Caco-2 (cell line): ENCODE measurements around the gene LRMDA. TPM values are rescaled to one million over a fixed set of nuclear protein-coding genes. Genes with fewer than 3 reads are reported as not detected.

ENCODE experiments used
- BruUV-seq: library from RNA; stranded (reverse); fragments of 400-500 nt; replicated peaks from 2 replicates; lab custom pipeline; 2021; lab: Mats Ljungman, UMichigan
- CTCF ChIA-PET: fragments of 300-600 bp; sonication (Branson Sonifier 250); formaldehyde crosslinking; loops from one replicate; lab custom pipeline; 2022; ENCODE audit warnings: antibody characterized with exemption; lab: Charles Lee
- POLR2A ChIA-PET: fragments of 300-600 bp; sonication (Branson Sonifier 250); formaldehyde crosslinking; loops from one replicate; lab custom pipeline; 2022; ENCODE audit warnings: antibody characterized with exemption; lab: Charles Lee
- DNase-seq, 2 experiments: peaks; one replicate each; pipeline versions ENCODE4 v3.0.0 to v3.0.0-alpha.2; 2020 to 2022
- H3K27me3 ChIP-seq: replicated peaks from 2 replicates; pipeline ENCODE4 v1.6.0; 2011; ENCODE audit warnings: low read length; ENCODE audit not compliant: control insufficient read depth, insufficient read depth
- H3K36me3 ChIP-seq: 2 replicates; pipeline ENCODE4 v1.5.1; 2011; ENCODE audit warnings: low read length; ENCODE audit not compliant: control insufficient read depth, insufficient read depth
- H3K4me1 ChIP-seq: fragments of 250-450 bp; sonication (Bioruptor Pico); 2 replicates; pipeline ENCODE4 v1.5.1; 2020; ENCODE audit warnings: mild to moderate bottlenecking
- H3K4me3 ChIP-seq: 2 replicates; pipeline ENCODE4 v1.5.1; 2011; ENCODE audit warnings: low read depth, mild to moderate bottlenecking, control low read depth, low read length
- H3K9me3 ChIP-seq: fragments of 250-450 bp; sonication (Bioruptor Pico); 2 replicates; pipeline ENCODE4 v1.5.1; 2020; ENCODE audit warnings: mild to moderate bottlenecking, moderate library complexity
- H3K27ac Mint-ChIP-seq: one replicate; pipeline ENCODE4 v1.8.0; 2022; ENCODE audit warnings: mixed read lengths; ENCODE audit not compliant: unreplicated experiment
- H3K27me3 Mint-ChIP-seq: one replicate; pipeline ENCODE4 v1.8.0; 2022; ENCODE audit warnings: mixed read lengths; ENCODE audit not compliant: insufficient read depth, unreplicated experiment
- H3K36me3 Mint-ChIP-seq: one replicate; pipeline ENCODE4 v1.8.0; 2022; ENCODE audit warnings: mild to moderate bottlenecking, mixed read lengths; ENCODE audit not compliant: insufficient read depth, unreplicated experiment
- H3K4me1 Mint-ChIP-seq: one replicate; pipeline ENCODE4 v1.8.0; 2022; ENCODE audit warnings: low read depth, mixed read lengths; ENCODE audit not compliant: unreplicated experiment
- H3K4me3 Mint-ChIP-seq: one replicate; pipeline ENCODE4 v1.8.0; 2022; ENCODE audit warnings: mild to moderate bottlenecking, moderate library complexity, mixed read lengths; ENCODE audit not compliant: unreplicated experiment
- H3K9me3 Mint-ChIP-seq: one replicate; pipeline ENCODE4 v1.8.0; 2022; ENCODE audit warnings: mixed read lengths; ENCODE audit not compliant: unreplicated experiment
- intact Hi-C: fragments of 100-400 bp; cut with micrococcal nuclease; formaldehyde crosslinking; loops from one replicate; pipeline ENCODE4 v1.10.0; 2022; ENCODE audit not compliant: unreplicated experiment
- total RNA-seq: library from RNA; stranded (reverse); gene quantifications from 2 replicates; pipeline ENCODE4 v1.2.3, GENCODE V29; 2022
- TF ChIP-seq, protein P1 (sequence below), 2 experiments: fragments of 200-600 bp in 1 of 2; IDR thresholded peaks; 1 replicate in 1 of 2; 2 replicates in 1 of 2; pipeline versions ENCODE4 v1.5.1 to v1.8.0; 2011 to 2022; ENCODE audit warnings: antibody characterized with exemption in 1 of 2, control low read depth in 1 of 2, inconsistent platforms in 1 of 2, low read depth in 1 of 2, low read length in 1 of 2, mild to moderate bottlenecking in 1 of 2, moderate library complexity in 1 of 2; ENCODE audit not compliant: insufficient read depth in 1 of 2, severe bottlenecking in 1 of 2, unreplicated experiment in 1 of 2

The LRMDA gene
- total RNA-seq, 1 experiment from 2014 or later: 18.5 TPM

DNA sequence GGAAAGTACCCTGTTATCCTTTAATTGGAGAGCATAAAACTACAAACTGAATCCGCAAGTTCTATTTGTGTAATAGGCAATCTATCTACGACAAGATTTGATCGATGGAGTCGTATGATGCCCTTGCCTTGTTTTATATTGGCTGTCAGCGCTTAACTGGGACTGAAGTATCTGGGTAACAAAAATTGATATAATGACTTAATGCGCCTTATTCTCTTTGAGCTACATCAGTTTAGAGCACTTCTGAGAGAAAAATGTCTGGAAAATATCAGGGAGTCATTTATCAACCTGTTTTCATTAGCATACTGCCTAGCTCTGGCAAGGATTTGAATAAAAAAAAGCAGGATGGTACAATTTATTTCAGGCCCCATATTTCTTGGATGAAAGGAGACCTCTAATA lies 262.1 kb downstream of the LRMDA start:
- Histone ChIP-seq H3K4me3 (no peak overlapping the region), H3K4me1 (no peaks in the 10 kb centered on the region), H3K9me3 (no peaks in the 10 kb centered on the region), H3K27me3 (no peaks in the 10 kb centered on the region), H3K36me3 (no peaks in the 10 kb centered on the region)
- Mint-ChIP-seq H3K4me3 (no peak overlapping the region), H3K27me3 (no peaks in the 10 kb centered on the region), H3K36me3 (no peaks in the 10 kb centered on the region), H3K9me3 (no peaks in the 10 kb centered on the region), H3K27ac (no peak overlapping the region), H3K4me1 (no peaks in the 10 kb centered on the region)
- BruUV-seq: no TSS peak
- CTCF ChIA-PET: no interaction called here
- POLR2A ChIA-PET: no interaction called here
- intact Hi-C loops: no loop called here
- DNase-seq: no peak
- TF ChIP-seq, protein P1, sequence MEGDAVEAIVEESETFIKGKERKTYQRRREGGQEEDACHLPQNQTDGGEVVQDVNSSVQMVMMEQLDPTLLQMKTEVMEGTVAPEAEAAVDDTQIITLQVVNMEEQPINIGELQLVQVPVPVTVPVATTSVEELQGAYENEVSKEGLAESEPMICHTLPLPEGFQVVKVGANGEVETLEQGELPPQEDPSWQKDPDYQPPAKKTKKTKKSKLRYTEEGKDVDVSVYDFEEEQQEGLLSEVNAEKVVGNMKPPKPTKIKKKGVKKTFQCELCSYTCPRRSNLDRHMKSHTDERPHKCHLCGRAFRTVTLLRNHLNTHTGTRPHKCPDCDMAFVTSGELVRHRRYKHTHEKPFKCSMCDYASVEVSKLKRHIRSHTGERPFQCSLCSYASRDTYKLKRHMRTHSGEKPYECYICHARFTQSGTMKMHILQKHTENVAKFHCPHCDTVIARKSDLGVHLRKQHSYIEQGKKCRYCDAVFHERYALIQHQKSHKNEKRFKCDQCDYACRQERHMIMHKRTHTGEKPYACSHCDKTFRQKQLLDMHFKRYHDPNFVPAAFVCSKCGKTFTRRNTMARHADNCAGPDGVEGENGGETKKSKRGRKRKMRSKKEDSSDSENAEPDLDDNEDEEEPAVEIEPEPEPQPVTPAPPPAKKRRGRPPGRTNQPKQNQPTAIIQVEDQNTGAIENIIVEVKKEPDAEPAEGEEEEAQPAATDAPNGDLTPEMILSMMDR (IDR thresholded peaks at IDR 0.05; ENCODE audit: insufficient read depth in 1 of 2, low read depth in 1 of 2, low read length in 1 of 2, severe bottlenecking in 1 of 2, unreplicated experiment in 1 of 2): no peak

DNA sequence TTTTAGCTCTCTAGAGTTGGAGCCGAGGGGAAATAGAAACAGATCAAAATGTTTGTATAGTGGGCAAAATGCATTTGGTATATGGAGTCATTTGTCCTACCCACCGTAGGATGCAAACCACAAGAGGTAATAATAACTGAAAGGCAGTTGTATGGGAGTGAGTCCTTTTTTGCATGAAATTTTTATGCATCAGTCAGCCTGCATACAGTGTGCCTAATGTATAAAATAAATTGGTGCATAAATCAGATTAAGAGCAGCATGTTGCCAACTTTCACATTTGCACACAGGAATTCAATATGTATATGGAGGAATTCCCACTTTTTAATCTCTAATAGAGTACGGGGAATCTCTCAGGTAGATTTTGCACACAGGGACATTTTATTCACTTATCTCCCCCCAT lies 262.8 kb downstream of the LRMDA start:
- no peaks in the 10 kb centered on the region for H3K4me1 Mint-ChIP-seq
- no peaks in the 10 kb centered on the region for H3K9me3 Mint-ChIP-seq
- BruUV-seq: no TSS peak

DNA sequence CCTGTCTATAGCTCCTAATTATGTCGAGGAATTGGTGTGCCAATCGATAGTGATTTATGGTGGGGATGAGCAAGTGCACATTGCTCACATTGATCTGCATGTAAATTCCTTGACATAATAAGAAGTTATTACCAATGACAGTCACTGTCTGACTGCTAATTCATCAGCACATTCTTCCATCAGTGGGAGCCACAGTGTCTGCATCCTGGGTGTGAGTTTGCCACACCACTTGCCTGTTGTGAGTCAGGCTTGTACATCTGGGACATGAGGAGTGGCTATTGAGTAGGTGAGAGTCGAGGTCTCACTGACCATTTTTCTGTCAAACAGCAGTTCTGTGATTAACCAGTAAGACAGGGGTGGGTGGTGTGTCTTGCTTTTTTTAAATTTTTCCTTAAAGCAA lies 263.4 kb downstream of the LRMDA start:
- H3K36me3 Mint-ChIP-seq: no peaks in the 10 kb centered on the region
- no peaks in the 10 kb centered on the region for H3K4me1 ChIP-seq
- H3K4me1 Mint-ChIP-seq: no peaks in the 10 kb centered on the region
- H3K9me3 Mint-ChIP-seq: no peaks in the 10 kb centered on the region
- ChIA-PET CTCF (no interaction called here), POLR2A (no interaction called here)
- TF ChIP-seq, protein P1 (IDR thresholded peaks at IDR 0.05; ENCODE audit: insufficient read depth in 1 of 2, low read depth in 1 of 2, low read length in 1 of 2, severe bottlenecking in 1 of 2, unreplicated experiment in 1 of 2): no peak
- H3K4me3 Mint-ChIP-seq: no peak overlapping the region
- no peaks in the 10 kb centered on the region; the same call in 1 of the 2 replicates for H3K9me3 ChIP-seq
- H3K36me3 ChIP-seq: no peaks in the 10 kb centered on the region
- intact Hi-C loops: no loop called here
- no peak overlapping the region for H3K27ac Mint-ChIP-seq
- no peak overlapping the region for H3K4me3 ChIP-seq
- BruUV-seq: no TSS peak
- H3K27me3 Mint-ChIP-seq: no peaks in the 10 kb centered on the region
- DNase-seq: no peak
- no peaks in the 10 kb centered on the region for H3K27me3 ChIP-seq

More for the DNA sequence above, 262.8 kb downstream of the LRMDA start:
- Mint-ChIP-seq H3K4me3 (no peak overlapping the region), H3K27me3 (no peaks in the 10 kb centered on the region), H3K36me3 (no peaks in the 10 kb centered on the region), H3K27ac (no peak overlapping the region)
- TF ChIP-seq, protein P1 (IDR thresholded peaks at IDR 0.05; ENCODE audit: insufficient read depth in 1 of 2, low read depth in 1 of 2, low read length in 1 of 2, severe bottlenecking in 1 of 2, unreplicated experiment in 1 of 2): no peak
- POLR2A ChIA-PET: no interaction called here
- H3K27me3 ChIP-seq: no peaks in the 10 kb centered on the region
- H3K4me3 ChIP-seq: no peak overlapping the region
- no peak for DNase-seq
- CTCF ChIA-PET: no interaction called here
- no peaks in the 10 kb centered on the region for H3K36me3 ChIP-seq
- H3K4me1 ChIP-seq: no peaks in the 10 kb centered on the region
- intact Hi-C loops: no loop called here
- H3K9me3 ChIP-seq: no peaks in the 10 kb centered on the region; the same call in 1 of the 2 replicates
